SIG-M5 treated with dmso at 0.1 percent for 504 hours (cell line): ENCODE results near the gene RAB40B.

Source experiments
- DNase-seq: peaks from one replicate; lab custom pipeline; 2025; ENCODE audit not compliant: unreplicated experiment; lab: John Stamatoyannopoulos, UW

The RAB40B gene

GRCh38 chr17:82716203-82717010 lies 17.9 kb upstream of the RAB40B start, which contains the start of gene FN3KRP:
TSS of gene FN3KRP (plus strand) at chr17:82716706. CDS start at chr17:82716756, 50 bp downstream.
- peak; percentile 94 for DNase-seq

GRCh38 chr17:82713071-82713723 lies 14.7 kb upstream of the RAB40B start:
- no peak for DNase-seq

GRCh38 chr17:82710499-82711232 lies 12.2 kb upstream of the RAB40B start:
- DNase-seq = no peak

- DNase-seq = no peak
Observed at GRCh38 chr17:82709676-82710498, 11.4 kb upstream of the RAB40B start.

- DNase-seq = no peak
Observed at GRCh38 chr17:82709024-82709675, 10.7 kb upstream of the RAB40B start.

GRCh38 chr17:82705756-82706155 lies 7.3 kb upstream of the RAB40B start:
- no peak for DNase-seq

- DNase-seq = no peak
Observed at GRCh38 chr17:82704886-82705285, 6.4 kb upstream of the RAB40B start.

- DNase-seq = no peak
Observed at GRCh38 chr17:82703935-82704865, 5.7 kb upstream of the RAB40B start.

- DNase-seq = no peak
Observed at GRCh38 chr17:82703036-82703745, 4.7 kb upstream of the RAB40B start.

- DNase-seq = no peak
Observed at GRCh38 chr17:82702231-82702927, 3.9 kb upstream of the RAB40B start.

- DNase-seq = no peak
Observed at GRCh38 chr17:82699551-82699950, 1.1 kb upstream of the RAB40B start.

- no peak for DNase-seq
Observed at GRCh38 chr17:82698974-82699442, 510 bp upstream of the RAB40B start.

- DNase-seq = no peak
Observed at GRCh38 chr17:82697808-82698064, 762 bp downstream of the RAB40B start.

- DNase-seq = no peak
Observed at GRCh38 chr17:82696916-82697807, 1.3 kb downstream of the RAB40B start.

GRCh38 chr17:82696259-82696658 lies 2.2 kb downstream of the RAB40B start:
- DNase-seq = no peak

GRCh38 chr17:82694647-82695046 lies 3.9 kb downstream of the RAB40B start:
- DNase-seq = no peak

GRCh38 chr17:82693168-82693867 lies 5.2 kb downstream of the RAB40B start:
- DNase-seq = no peak
